ENCODE measurements around the gene EIF5. TPM values are rescaled to one million over a fixed set of nuclear protein-coding genes. Genes with fewer than 3 reads are reported as not detected.

EIF5 gene
- total and polyA plus RNA-seq, 2 donors (not counting 3 experiments of a cell fraction or from before 2014, with no cell fraction given), result 175 to 313 TPM

DNA sequence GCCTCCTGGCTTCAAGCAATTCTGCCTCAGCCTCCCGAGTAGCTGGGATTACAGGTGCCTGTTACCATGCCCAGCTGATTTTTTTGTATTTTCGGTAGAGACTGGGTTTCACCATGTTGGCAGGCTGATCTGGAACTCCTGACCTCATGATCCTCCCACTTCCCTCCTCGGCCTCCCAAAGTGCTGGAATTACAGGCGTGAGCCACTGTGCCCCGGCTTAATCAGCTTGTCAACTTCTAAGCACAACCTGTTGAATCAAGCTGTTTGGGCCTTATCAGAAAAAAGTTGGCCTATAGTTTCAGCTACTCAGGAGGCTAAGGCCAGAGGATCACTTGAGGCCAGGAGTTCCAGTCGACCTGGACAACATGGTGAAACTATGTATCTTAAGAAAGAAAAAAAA lies 59.0 kb downstream of the EIF5 start:
- H2AFZ ChIP-seq (ENCODE audit: low read depth, low read length), result no peak overlapping the region
- H3K4me2 ChIP-seq (ENCODE audit: insufficient read depth, low read length), result no peak overlapping the region
- ChIA-PET POLR2A (interaction anchor here (1.0 kb wide), 1 partner anchor 45 kb away, joined by 3 read pairs; no protein-coding TSS in a partner anchor), CTCF (interaction anchor here (0.7 to 2.8 kb wide), 12 partner anchors 10 to 67 kb away, joined by 3 to 21 read pairs (median 4); no protein-coding TSS in a partner anchor)
- no peak for TF ChIP-seq EZH2 (IDR thresholded peaks at IDR 0.05; ENCODE audit: borderline replicate concordance, low read depth, low read length, severe bottlenecking)
- TF ChIP-seq POLR2AphosphoS5 (IDR thresholded peaks at IDR 0.05; ENCODE audit: insufficient read depth, low read depth, low read length), result no peak
- TF ChIP-seq, protein P1, sequence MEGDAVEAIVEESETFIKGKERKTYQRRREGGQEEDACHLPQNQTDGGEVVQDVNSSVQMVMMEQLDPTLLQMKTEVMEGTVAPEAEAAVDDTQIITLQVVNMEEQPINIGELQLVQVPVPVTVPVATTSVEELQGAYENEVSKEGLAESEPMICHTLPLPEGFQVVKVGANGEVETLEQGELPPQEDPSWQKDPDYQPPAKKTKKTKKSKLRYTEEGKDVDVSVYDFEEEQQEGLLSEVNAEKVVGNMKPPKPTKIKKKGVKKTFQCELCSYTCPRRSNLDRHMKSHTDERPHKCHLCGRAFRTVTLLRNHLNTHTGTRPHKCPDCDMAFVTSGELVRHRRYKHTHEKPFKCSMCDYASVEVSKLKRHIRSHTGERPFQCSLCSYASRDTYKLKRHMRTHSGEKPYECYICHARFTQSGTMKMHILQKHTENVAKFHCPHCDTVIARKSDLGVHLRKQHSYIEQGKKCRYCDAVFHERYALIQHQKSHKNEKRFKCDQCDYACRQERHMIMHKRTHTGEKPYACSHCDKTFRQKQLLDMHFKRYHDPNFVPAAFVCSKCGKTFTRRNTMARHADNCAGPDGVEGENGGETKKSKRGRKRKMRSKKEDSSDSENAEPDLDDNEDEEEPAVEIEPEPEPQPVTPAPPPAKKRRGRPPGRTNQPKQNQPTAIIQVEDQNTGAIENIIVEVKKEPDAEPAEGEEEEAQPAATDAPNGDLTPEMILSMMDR (IDR thresholded peaks at IDR 0.05; ENCODE audit: extremely low read depth in 1 of 2, insufficient read depth in 1 of 2, low read depth in 1 of 2, low read length in 2 of 2), result no peak
- peaks cover 94% of the 10 kb centered on the region for H3K79me2 ChIP-seq (ENCODE audit: control insufficient read depth, insufficient read depth, low read length)
- no TSS peak for BruUV-seq (replicated peaks)
- intact Hi-C loops (cut with micrococcal nuclease) (loop anchor here (5.0 kb wide), 1 partner anchor 96 kb away; no protein-coding TSS in a partner anchor), dilution Hi-C loops (cut with MboI; ENCODE audit: extremely low pct_ligation_motif_present, low sequenced_read_pairs) (no loop called here)
- H3K27me3 ChIP-seq (ENCODE audit: control insufficient read depth in 2 of 2, insufficient read depth in 2 of 2, low read length in 2 of 2), result no peaks in the 10 kb centered on the region
- no peaks in the 10 kb centered on the region for H3K9me3 ChIP-seq (replicated peaks; ENCODE audit: control insufficient read depth, insufficient read depth, low read length)
- H4K20me1 ChIP-seq (replicated peaks; ENCODE audit: control insufficient read depth, extremely low read depth, insufficient read depth, low read length), result peaks cover 25% of the 10 kb centered on the region
- peaks cover 31% of the 10 kb centered on the region for H3K4me1 ChIP-seq (ENCODE audit: control insufficient read depth, extremely low read depth, insufficient read depth, low read length)
- H3K27ac ChIP-seq (ENCODE audit: insufficient read depth, low read depth, low read length), result no peak overlapping the region
- DNase-seq (ENCODE audit: low read depth, low spot score) (no peak), FAIRE-seq (no peak)
- H3K4me3 ChIP-seq (replicated peaks in 1 of 3; ENCODE audit: insufficient read depth in 1 of 3, low read depth in 1 of 3, low read length in 3 of 3), result no peak overlapping the region
- no peaks in the 10 kb centered on the region for H3K9me1 ChIP-seq (replicated peaks; ENCODE audit: control insufficient read depth, extremely low read depth, insufficient read depth, low read length)
- H3K36me3 ChIP-seq (ENCODE audit: control insufficient read depth in 2 of 2, extremely low read depth in 1 of 2, insufficient read depth in 2 of 2, low read length in 2 of 2), result no peaks in the 10 kb centered on the region
- H3K9ac ChIP-seq (replicated peaks; ENCODE audit: extremely low read depth, insufficient read depth, low read length), result no peak overlapping the region

Data from endothelial cell of umbilical vein (primary cell).